DND-41 (cell line): ENCODE measurements around the gene FOXN1.

Experiments used
- ATAC-seq: fragments of 200-7000 bp; cut with Tn5 transposase; 3 replicates; pipeline ENCODE4 v1.9.1; 2021; ENCODE audit warnings: low read depth; ENCODE audit not compliant: insufficient read depth
- DNase-seq: peaks from one replicate; pipeline ENCODE4 v3.0.0-alpha.2; 2020
- H2AFZ ChIP-seq: 2 replicates; pipeline ENCODE4 v1.6.0; 2012; ENCODE audit warnings: low read depth, low read length
- H3K27ac ChIP-seq: 2 replicates; pipeline ENCODE4 v1.5.1; 2012; ENCODE audit warnings: low read length, inconsistent platforms
- H3K27me3 ChIP-seq: fragments of 200-600 bp; sonication (generic); 2 replicates; pipeline ENCODE4 v1.6.0; 2012; ENCODE audit warnings: low read length, mild to moderate bottlenecking, inconsistent platforms; ENCODE audit not compliant: insufficient read depth, poor library complexity
- H3K36me3 ChIP-seq: 2 replicates; pipeline ENCODE4 v1.5.1; 2012; ENCODE audit warnings: low read length, inconsistent platforms; ENCODE audit not compliant: insufficient read depth
- H3K4me1 ChIP-seq: 2 replicates; pipeline ENCODE4 v1.5.1; 2012; ENCODE audit warnings: mild to moderate bottlenecking, low read length; ENCODE audit not compliant: insufficient read depth
- H3K4me2 ChIP-seq: 2 replicates; pipeline ENCODE4 v1.6.0; 2012; ENCODE audit warnings: mild to moderate bottlenecking, moderate library complexity, low read length, inconsistent platforms; ENCODE audit not compliant: insufficient read depth
- H3K4me3 ChIP-seq, 2 experiments: fragments of 200-600 bp in 1 of 2; shearing (Covaris generic) in 1 of 2; 2 replicates each; pipeline ENCODE4 v1.5.1; 2012 to 2016; ENCODE audit warnings: inconsistent platforms in 2 of 2, low read length in 2 of 2, mild to moderate bottlenecking in 2 of 2, low read depth in 1 of 2, moderate library complexity in 1 of 2
- H3K79me2 ChIP-seq: 2 replicates; pipeline ENCODE4 v1.6.0; 2012; ENCODE audit warnings: low read length, inconsistent platforms; ENCODE audit not compliant: insufficient read depth
- H3K9ac ChIP-seq: 2 replicates; pipeline ENCODE4 v1.6.0; 2012; ENCODE audit warnings: low read depth, mild to moderate bottlenecking, inconsistent platforms, low read length, moderate library complexity
- H3K9me3 ChIP-seq: 2 replicates; pipeline ENCODE4 v1.5.1; 2012; ENCODE audit warnings: low read length, moderate library complexity, mild to moderate bottlenecking, inconsistent platforms; ENCODE audit not compliant: insufficient read depth, severe bottlenecking
- H4K20me1 ChIP-seq: 2 replicates; pipeline ENCODE4 v1.6.0; 2012; ENCODE audit warnings: low read length; ENCODE audit not compliant: insufficient read depth
- EZH2 ChIP-seq: IDR thresholded peaks from 3 replicates; pipeline ENCODE4 v1.6.1; 2012; ENCODE audit warnings: borderline replicate concordance, low read depth, mild to moderate bottlenecking, moderate library complexity, low read length, inconsistent platforms; ENCODE audit not compliant: severe bottlenecking
- TF ChIP-seq, protein P1 (sequence below): IDR thresholded peaks from 2 replicates; pipeline ENCODE4 v1.5.1; 2012; ENCODE audit warnings: borderline replicate concordance, low read length, moderate library complexity, mild to moderate bottlenecking; ENCODE audit not compliant: poor library complexity, severe bottlenecking; ENCODE audit errors: extremely low read depth

Gene FOXN1

GRCh38 chr17:28500712-28501379 is 5.3 kb upstream of the FOXN1 start:
- H2AFZ ChIP-seq: no peak overlapping the region
- no peak for DNase-seq

DNA sequence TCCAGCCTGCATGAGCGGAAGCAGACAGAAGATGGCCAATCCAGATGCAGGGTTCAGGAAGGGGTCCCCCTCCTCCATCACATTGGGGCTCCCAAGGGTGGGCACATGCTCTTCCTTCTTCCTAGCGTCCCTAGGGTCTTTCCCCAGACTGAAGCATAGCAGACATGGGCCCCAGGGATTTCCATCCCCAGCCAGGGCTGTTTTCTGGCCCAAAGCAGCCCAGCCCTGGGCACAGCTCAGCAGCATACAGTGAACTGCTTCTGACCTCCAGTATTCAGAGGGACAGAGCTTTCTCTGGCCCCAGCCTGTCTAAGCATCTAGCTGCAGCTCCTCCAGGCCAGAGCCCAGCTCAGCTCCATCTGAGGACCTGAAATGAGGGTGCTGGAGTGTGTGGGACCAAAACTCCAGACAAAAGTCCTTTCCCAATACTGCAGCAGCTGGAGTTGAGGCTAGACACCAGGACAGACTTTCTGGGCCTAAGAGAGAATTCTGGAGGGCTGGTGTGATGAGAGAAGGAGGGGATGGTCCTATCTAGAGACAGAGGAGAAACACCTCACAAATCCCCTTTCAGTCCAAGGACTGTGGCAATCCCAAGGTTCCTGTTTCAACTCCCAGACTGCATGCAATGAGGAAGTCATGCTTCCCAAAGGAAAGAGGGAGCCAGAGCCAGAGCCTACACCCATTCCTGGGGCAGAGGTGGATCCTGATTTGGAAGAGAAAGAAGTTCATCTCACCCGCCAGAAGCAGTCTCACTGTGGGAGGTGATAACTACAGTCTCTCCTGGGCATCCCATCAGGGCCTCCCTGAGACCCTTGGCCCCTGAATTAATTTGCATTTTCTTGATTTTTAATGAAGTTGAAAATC is 4.5 kb upstream of the FOXN1 start:
- Histone ChIP-seq H4K20me1 (no peaks in the 10 kb centered on the region), H3K79me2 (no peaks in the 10 kb centered on the region), H3K36me3 (no peaks in the 10 kb centered on the region), H3K4me3 (no peak overlapping the region), H3K27me3 (peaks cover 19% of the 10 kb centered on the region), H3K4me1 (no peaks in the 10 kb centered on the region), H3K9ac (no peak overlapping the region), H2AFZ (no peak overlapping the region), H3K27ac (no peak overlapping the region), H3K4me2 (no peak overlapping the region), H3K9me3 (no peaks in the 10 kb centered on the region)
- DNase-seq (no peak), ATAC-seq (no peak)
- TF ChIP-seq, protein P1, sequence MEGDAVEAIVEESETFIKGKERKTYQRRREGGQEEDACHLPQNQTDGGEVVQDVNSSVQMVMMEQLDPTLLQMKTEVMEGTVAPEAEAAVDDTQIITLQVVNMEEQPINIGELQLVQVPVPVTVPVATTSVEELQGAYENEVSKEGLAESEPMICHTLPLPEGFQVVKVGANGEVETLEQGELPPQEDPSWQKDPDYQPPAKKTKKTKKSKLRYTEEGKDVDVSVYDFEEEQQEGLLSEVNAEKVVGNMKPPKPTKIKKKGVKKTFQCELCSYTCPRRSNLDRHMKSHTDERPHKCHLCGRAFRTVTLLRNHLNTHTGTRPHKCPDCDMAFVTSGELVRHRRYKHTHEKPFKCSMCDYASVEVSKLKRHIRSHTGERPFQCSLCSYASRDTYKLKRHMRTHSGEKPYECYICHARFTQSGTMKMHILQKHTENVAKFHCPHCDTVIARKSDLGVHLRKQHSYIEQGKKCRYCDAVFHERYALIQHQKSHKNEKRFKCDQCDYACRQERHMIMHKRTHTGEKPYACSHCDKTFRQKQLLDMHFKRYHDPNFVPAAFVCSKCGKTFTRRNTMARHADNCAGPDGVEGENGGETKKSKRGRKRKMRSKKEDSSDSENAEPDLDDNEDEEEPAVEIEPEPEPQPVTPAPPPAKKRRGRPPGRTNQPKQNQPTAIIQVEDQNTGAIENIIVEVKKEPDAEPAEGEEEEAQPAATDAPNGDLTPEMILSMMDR: no peak
- no peak for TF ChIP-seq EZH2

More at GRCh38 chr17:28500712-28501379, 5.3 kb upstream of the FOXN1 start:
- Histone ChIP-seq H3K9ac (no peak overlapping the region), H3K4me2 (no peak overlapping the region), H3K27ac (no peak overlapping the region), H3K36me3 (no peaks in the 10 kb centered on the region), H3K27me3 (peaks cover 19% of the 10 kb centered on the region), H4K20me1 (no peaks in the 10 kb centered on the region), H3K79me2 (no peaks in the 10 kb centered on the region), H3K9me3 (no peaks in the 10 kb centered on the region), H3K4me1 (no peaks in the 10 kb centered on the region), H3K4me3 (no peak overlapping the region)
- no peak for ATAC-seq
- TF ChIP-seq, protein P1: no peak
- TF ChIP-seq EZH2: no peak

DNA sequence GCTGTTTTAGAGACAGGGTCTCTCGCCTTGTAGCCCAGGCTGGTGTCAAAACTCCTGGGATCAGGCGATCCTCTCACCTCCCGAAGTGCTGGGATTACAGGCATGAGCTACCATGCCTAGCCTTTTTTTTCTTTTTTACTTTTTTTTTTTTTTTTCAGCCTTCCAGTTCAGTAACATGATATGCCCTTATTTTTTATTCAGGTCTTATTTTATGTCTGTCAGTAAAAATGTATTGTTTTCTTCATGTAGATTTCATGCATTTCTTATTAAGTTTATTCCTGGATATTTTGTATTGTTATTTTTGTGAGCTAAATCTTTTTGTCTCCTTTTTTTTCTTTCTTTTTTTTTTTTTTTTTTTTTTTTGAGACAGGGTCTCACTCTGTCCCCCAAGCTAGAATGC is 2.7 kb upstream of the FOXN1 start:
- H3K4me2 ChIP-seq: no peak overlapping the region
- no peak for DNase-seq

More for the DNA sequence above, 2.7 kb upstream of the FOXN1 start:
- no peak for ATAC-seq
- no peak overlapping the region for H3K27ac ChIP-seq
- H4K20me1 ChIP-seq: no peaks in the 10 kb centered on the region
- no peaks in the 10 kb centered on the region for H3K9me3 ChIP-seq
- no peak overlapping the region for H3K4me3 ChIP-seq
- no peaks in the 10 kb centered on the region for H3K36me3 ChIP-seq
- H3K9ac ChIP-seq: no peak overlapping the region
- TF ChIP-seq, protein P1: no peak
- TF ChIP-seq EZH2: no peak
- H3K4me1 ChIP-seq: no peaks in the 10 kb centered on the region
- peaks cover 19% of the 10 kb centered on the region for H3K27me3 ChIP-seq
- no peaks in the 10 kb centered on the region for H3K79me2 ChIP-seq
- H2AFZ ChIP-seq: no peak overlapping the region
